GM21576 (cell line): ENCODE data around the gene PHC2.

ENCODE experiments used
- ATAC-seq: cut with Tn5 transposase; IDR thresholded peaks from one replicate; pipeline ENCODE4 v1.9.1; 2021; ENCODE audit warnings: mild to moderate bottlenecking, moderate library complexity; ENCODE audit not compliant: unreplicated experiment

Gene PHC2

GRCh38 chr1:33424205-33424604 is 6.7 kb downstream of the PHC2 start:
- ATAC-seq: no peak

GRCh38 chr1:33420870-33421775 is 9.8 kb downstream of the PHC2 start:
- no peak for ATAC-seq

- ATAC-seq: no peak
These were observed 12.1 kb downstream of the PHC2 start for GRCh38 chr1:33418811-33419210.

- no peak for ATAC-seq
These were observed 16.0 kb downstream of the PHC2 start for GRCh38 chr1:33414879-33415278.

- no peak for ATAC-seq
These were observed 20.7 kb downstream of the PHC2 start for GRCh38 chr1:33410091-33410701.

GRCh38 chr1:33408093-33408436 is 22.8 kb downstream of the PHC2 start:
- ATAC-seq: no peak

- ATAC-seq: no peak
These were observed 23.4 kb downstream of the PHC2 start for GRCh38 chr1:33407352-33408092.

GRCh38 chr1:33402206-33402605 is 28.7 kb downstream of the PHC2 start:
- ATAC-seq: no peak

- no peak for ATAC-seq
These were observed 29.4 kb downstream of the PHC2 start for GRCh38 chr1:33401471-33401870.

GRCh38 chr1:33400153-33400911 is 30.6 kb downstream of the PHC2 start:
- no peak for ATAC-seq

GRCh38 chr1:33399375-33399774 is 31.5 kb downstream of the PHC2 start:
- ATAC-seq: no peak

- ATAC-seq: no peak
These were observed 32.9 kb downstream of the PHC2 start for GRCh38 chr1:33397994-33398393.

GRCh38 chr1:33397125-33397506 is 33.8 kb downstream of the PHC2 start:
- no peak for ATAC-seq

GRCh38 chr1:33396188-33397124 is 34.4 kb downstream of the PHC2 start:
- no peak for ATAC-seq

GRCh38 chr1:33394770-33395169 is 36.1 kb downstream of the PHC2 start:
- ATAC-seq: no peak

- no peak for ATAC-seq
These were observed 36.9 kb downstream of the PHC2 start for GRCh38 chr1:33393991-33394390.

GRCh38 chr1:33393524-33393923 is 37.4 kb downstream of the PHC2 start:
- no peak for ATAC-seq

- ATAC-seq: no peak
These were observed 38.3 kb downstream of the PHC2 start for GRCh38 chr1:33392639-33393038.

- ATAC-seq: no peak
These were observed 38.7 kb downstream of the PHC2 start for GRCh38 chr1:33392206-33392605.
